GM21737 (cell line): Measurements from ENCODE around the gene CXorf49.
A peak's percentile ranks its signal among the peaks of the same experiment; 100 is the strongest.
"Not testable (repeated sequence)": the region's sequence is repeated elsewhere in the genome, so short reads cannot be mapped to it uniquely, and the experiment has no call there.

Experiments used
- ATAC-seq: cut with Tn5 transposase; IDR thresholded peaks from one replicate; pipeline ENCODE4 v1.9.1; 2021; ENCODE audit warnings: mild to moderate bottlenecking, moderate library complexity; ENCODE audit not compliant: unreplicated experiment

Gene CXorf49

GRCh38 chrX:71718185-71718584 lies at the start of gene CXorf49:
CXorf49 (minus strand) TSS chrX:71718285; CDS start chrX:71718151, 134 bp downstream.
- ATAC-seq: not testable (repeated sequence)

GRCh38 chrX:71767134-71767533 lies 49.0 kb upstream of the CXorf49 start:
- not testable (repeated sequence) for ATAC-seq

- ATAC-seq: not testable (repeated sequence)
These were observed 47.5 kb upstream of the CXorf49 start for GRCh38 chrX:71765613-71766012.

GRCh38 chrX:71764832-71765231 lies 46.7 kb upstream of the CXorf49 start:
- not testable (repeated sequence) for ATAC-seq

GRCh38 chrX:71763049-71763448 lies 45.0 kb upstream of the CXorf49 start, which contains the start of gene CXorf49B:
CXorf49B (plus strand) TSS chrX:71763349; CDS start chrX:71763424, 75 bp downstream.
- ATAC-seq: not testable (repeated sequence)

- not testable (repeated sequence) for ATAC-seq
These were observed 42.7 kb upstream of the CXorf49 start for GRCh38 chrX:71760688-71761281.

- not testable (repeated sequence) for ATAC-seq
These were observed 2.3 kb upstream of the CXorf49 start for GRCh38 chrX:71720289-71720886.

- not testable (repeated sequence) for ATAC-seq
These were observed 1.1 kb upstream of the CXorf49 start for GRCh38 chrX:71719195-71719594.

GRCh38 chrX:71716323-71716722 lies 1.8 kb downstream of the CXorf49 start:
- not testable (repeated sequence) for ATAC-seq

GRCh38 chrX:71715551-71715950 lies 2.5 kb downstream of the CXorf49 start:
- ATAC-seq: not testable (repeated sequence)

- not testable (repeated sequence) for ATAC-seq
These were observed 4.0 kb downstream of the CXorf49 start for GRCh38 chrX:71714064-71714463.

- ATAC-seq: not testable (repeated sequence)
These were observed 15.2 kb downstream of the CXorf49 start for GRCh38 chrX:71702853-71703252.

GRCh38 chrX:71699023-71699344 lies 19.1 kb downstream of the CXorf49 start:
- ATAC-seq: not testable (repeated sequence)

GRCh38 chrX:71698299-71699022 lies 19.6 kb downstream of the CXorf49 start:
- ATAC-seq: not testable (repeated sequence)

- peak; percentile 43 for ATAC-seq
These were observed 20.4 kb downstream of the CXorf49 start for GRCh38 chrX:71697466-71698298.

GRCh38 chrX:71696641-71697465 lies 21.2 kb downstream of the CXorf49 start:
- peak; percentile 70 for ATAC-seq

GRCh38 chrX:71679575-71680207 lies 38.4 kb downstream of the CXorf49 start:
- no peak for ATAC-seq

- not testable (repeated sequence) for ATAC-seq
These were observed 40.9 kb downstream of the CXorf49 start for GRCh38 chrX:71677195-71677594.

- not testable (repeated sequence) for ATAC-seq
These were observed 41.9 kb downstream of the CXorf49 start for GRCh38 chrX:71676068-71676795.
